RWPE1 (cell line): ENCODE results near the gene ERN1.
"Not testable (repeated sequence)": the region's sequence is repeated elsewhere in the genome, so short reads cannot be mapped to it uniquely, and the experiment has no call there.

Experiments used
- CTCF ChIA-PET: fragments of 350-600 bp; sonication (Branson Sonifier 250); formaldehyde crosslinking; extraction: SDS; loops from one replicate; lab custom pipeline; 2021; lab: Yijun Ruan, JAX
- POLR2A ChIA-PET: fragments of 400-600 bp; formaldehyde crosslinking; extraction: SDS; loops from one replicate; lab custom pipeline; 2020; ENCODE audit warnings: antibody characterized with exemption; ENCODE audit not compliant: low non-redundant PET; lab: Yijun Ruan, JAX
- DNase-seq: peaks from one replicate; pipeline ENCODE4 v3.0.0; 2012; ENCODE audit warnings: low spot score
- H3K27ac ChIP-seq: fragments of 450-650 bp; 2 replicates; pipeline ENCODE4 v1.5.1; 2017
- CTCF ChIP-seq: fragments of 450-650 bp; conservative IDR thresholded peaks from 2 replicates; pipeline ENCODE4 v1.5.1; 2017; ENCODE audit warnings: low read depth, mild to moderate bottlenecking

ERN1 gene

GRCh38 chr17:64129765-64130558 lies at the start of gene ERN1:
Gene ERN1 (minus strand): TSS chr17:64130144. CDS start chr17:64130029, 115 bp downstream.
- TF ChIP-seq CTCF: no peak
- peak within 1 kb of the TSS; percentile 82 for H3K27ac ChIP-seq
- DNase-seq: peak; percentile 90
- ChIA-PET POLR2A (interaction anchor here (1.8 kb wide), 1 partner anchor 15 kb away, joined by 6 read pairs; no protein-coding TSS in a partner anchor), CTCF (interaction anchor here (0.6 to 6.6 kb wide), 5 partner anchors 14 to 211 kb away, joined by 3 to 103 read pairs (median 4); no protein-coding TSS in a partner anchor)

- CTCF ChIA-PET, DNase-seq, POLR2A ChIA-PET, H3K27ac ChIP-seq: not testable (repeated sequence)
Measured at GRCh38 chr17:64179024-64179423, 49.1 kb upstream of the ERN1 start.

GRCh38 chr17:64178011-64178825 lies 48.3 kb upstream of the ERN1 start:
- CTCF ChIA-PET: interaction anchor here (0.6 kb wide), 1 partner anchor 31 kb away, joined by 3 read pairs; no protein-coding TSS in a partner anchor
- POLR2A ChIA-PET: no interaction called here
- no peak for DNase-seq
- no peak for TF ChIP-seq CTCF
- no peak overlapping the region for H3K27ac ChIP-seq

- no peak for DNase-seq
- H3K27ac ChIP-seq: no peak overlapping the region
- POLR2A ChIA-PET: no interaction called here
- TF ChIP-seq CTCF: no peak
- CTCF ChIA-PET: interaction anchor here (0.6 kb wide), 2 partner anchors 31 to 105 kb away, joined by 3 read pairs; no protein-coding TSS in a partner anchor
Measured at GRCh38 chr17:64177311-64178010, 47.5 kb upstream of the ERN1 start.

GRCh38 chr17:64176556-64176955 lies 46.6 kb upstream of the ERN1 start:
- CTCF ChIA-PET: no interaction called here
- TF ChIP-seq CTCF: no peak

GRCh38 chr17:64174686-64175456 lies 44.9 kb upstream of the ERN1 start:
- no peak for TF ChIP-seq CTCF
- POLR2A ChIA-PET: no interaction called here
- no peak for DNase-seq

More at GRCh38 chr17:64176556-64176955, 46.6 kb upstream of the ERN1 start:
- no peak for DNase-seq
- H3K27ac ChIP-seq: no peak overlapping the region
- POLR2A ChIA-PET: no interaction called here

More at GRCh38 chr17:64174686-64175456, 44.9 kb upstream of the ERN1 start:
- H3K27ac ChIP-seq: peak overlapping the region; percentile 5; the same call in 1 of the 2 replicates
- CTCF ChIA-PET: no interaction called here
